T-helper 1 cell treated with Interleukin-12 subunit alpha and Interleukin-12 subunit beta and Interleukin-4 antibody, amounts not matched to agents 30 μg/mL and 1 μg/mL, for 36 hours (primary cell): ENCODE measurements around the gene TNFRSF17.

ENCODE experiments used
- H3K27ac Mint-ChIP-seq: one replicate; pipeline ENCODE4 v1.8.0; 2021; ENCODE audit warnings: mild to moderate bottlenecking, mixed read lengths
- H3K27me3 Mint-ChIP-seq: one replicate; pipeline ENCODE4 v1.8.0; 2021; ENCODE audit warnings: low read depth, mixed read lengths
- H3K36me3 Mint-ChIP-seq: one replicate; pipeline ENCODE4 v1.8.0; 2021; ENCODE audit warnings: low read depth, mixed read lengths
- H3K4me1 Mint-ChIP-seq: one replicate; pipeline ENCODE4 v1.8.0; 2021; ENCODE audit warnings: low read depth, mixed read lengths
- H3K4me3 Mint-ChIP-seq: one replicate; pipeline ENCODE4 v1.8.0; 2021; ENCODE audit warnings: mild to moderate bottlenecking, moderate library complexity, mixed read lengths
- H3K9me3 Mint-ChIP-seq: one replicate; pipeline ENCODE4 v1.8.0; 2021; ENCODE audit warnings: mixed read lengths

TNFRSF17 gene

DNA sequence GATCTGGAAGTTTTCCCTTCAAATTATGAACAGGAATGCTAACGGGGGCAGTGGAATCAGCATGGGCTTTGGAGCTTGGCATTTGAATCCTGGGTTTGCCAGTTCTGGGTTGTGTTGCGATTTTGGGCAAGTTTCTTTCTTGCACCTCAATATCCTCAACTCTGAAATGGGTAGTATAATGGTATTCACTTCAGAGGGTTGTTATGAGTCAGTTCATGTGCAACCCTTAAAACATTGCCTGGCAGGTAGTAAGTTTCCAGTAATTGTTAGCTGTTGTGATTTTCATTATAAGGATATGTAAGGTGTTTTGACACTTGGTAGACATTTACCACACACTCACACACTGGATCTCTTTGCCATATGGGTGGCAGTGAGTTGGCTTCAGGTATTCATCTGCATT, 44.9 kb downstream of the TNFRSF17 start:
- Mint-ChIP-seq H3K36me3 (no peaks in the 10 kb centered on the region), H3K27me3 (no peaks in the 10 kb centered on the region), H3K4me1 (peaks cover 4% of the 10 kb centered on the region), H3K9me3 (no peaks in the 10 kb centered on the region), H3K27ac (no peak overlapping the region), H3K4me3 (no peak overlapping the region)

GRCh38 chr16:12010388-12011251, 45.6 kb downstream of the TNFRSF17 start:
- H3K27ac Mint-ChIP-seq: no peak overlapping the region
- no peaks in the 10 kb centered on the region for H3K36me3 Mint-ChIP-seq
- no peak overlapping the region for H3K4me3 Mint-ChIP-seq
- no peaks in the 10 kb centered on the region for H3K27me3 Mint-ChIP-seq
- no peaks in the 10 kb centered on the region for H3K9me3 Mint-ChIP-seq
- peaks cover 4% of the 10 kb centered on the region for H3K4me1 Mint-ChIP-seq

GRCh38 chr16:12011565-12011964, 46.6 kb downstream of the TNFRSF17 start:
- Mint-ChIP-seq H3K27ac (no peak overlapping the region), H3K9me3 (no peaks in the 10 kb centered on the region), H3K4me3 (no peak overlapping the region), H3K36me3 (no peaks in the 10 kb centered on the region), H3K27me3 (no peaks in the 10 kb centered on the region), H3K4me1 (peaks cover 4% of the 10 kb centered on the region)

DNA sequence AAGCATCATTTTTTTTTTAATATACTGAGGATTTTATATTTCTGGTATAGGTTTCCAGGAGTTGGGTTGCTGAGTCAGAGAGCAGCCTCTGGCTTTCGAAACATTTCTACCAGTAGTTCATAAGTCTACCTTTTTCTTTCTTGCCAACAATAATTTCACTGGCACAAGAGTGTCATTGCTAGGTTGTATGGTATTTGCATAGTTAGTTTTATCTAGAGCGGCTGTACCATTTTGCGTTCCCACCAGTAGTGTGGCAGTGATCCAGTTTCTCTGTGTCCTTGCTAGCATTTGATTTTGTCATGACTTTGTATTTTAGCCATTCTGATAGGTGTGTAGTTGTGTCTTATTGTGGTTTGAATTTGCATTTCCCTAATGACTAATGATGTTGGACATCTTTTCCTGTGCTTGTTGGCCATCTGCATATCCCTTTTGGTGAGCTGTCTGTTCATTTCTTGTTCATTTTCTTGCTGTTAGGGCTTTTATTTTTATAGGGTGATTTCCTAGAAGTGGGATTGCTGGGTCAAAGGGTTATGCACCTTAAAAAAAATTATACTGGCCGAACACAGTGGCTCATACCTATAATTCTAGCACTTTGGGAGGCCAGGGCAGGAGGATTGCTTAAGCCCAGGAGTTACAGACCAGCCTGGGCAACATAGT, 51.4 kb downstream of the TNFRSF17 start:
- no peaks in the 10 kb centered on the region for H3K36me3 Mint-ChIP-seq
- H3K4me3 Mint-ChIP-seq: no peak overlapping the region
- no peak overlapping the region for H3K27ac Mint-ChIP-seq
- no peaks in the 10 kb centered on the region for H3K27me3 Mint-ChIP-seq
- H3K4me1 Mint-ChIP-seq: no peaks in the 10 kb centered on the region
- H3K9me3 Mint-ChIP-seq: no peaks in the 10 kb centered on the region

DNA sequence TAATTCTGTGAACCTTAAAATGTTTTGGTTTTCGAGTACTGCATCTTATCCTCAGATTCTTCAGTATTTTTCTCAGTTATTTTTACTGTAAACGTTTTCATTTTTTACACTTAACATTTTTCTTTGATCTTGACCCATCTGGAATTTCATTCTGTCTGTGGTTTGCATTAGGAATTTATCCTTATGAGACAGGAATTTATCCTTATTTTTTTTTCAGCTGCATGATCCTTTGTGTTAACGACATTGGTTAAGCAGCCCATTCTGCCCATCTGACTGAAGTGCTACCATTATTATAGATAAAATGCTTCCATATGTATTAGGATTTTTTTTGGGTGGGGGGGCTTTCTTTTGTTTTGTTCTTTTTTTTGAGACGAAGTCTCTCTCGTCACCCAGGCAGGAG, 52.5 kb downstream of the TNFRSF17 start:
- H3K4me1 Mint-ChIP-seq: no peaks in the 10 kb centered on the region
- H3K27me3 Mint-ChIP-seq: no peaks in the 10 kb centered on the region
- H3K9me3 Mint-ChIP-seq: no peaks in the 10 kb centered on the region
- no peaks in the 10 kb centered on the region for H3K36me3 Mint-ChIP-seq
- no peak overlapping the region for H3K4me3 Mint-ChIP-seq
- H3K27ac Mint-ChIP-seq: no peak overlapping the region
